GM12873 (cell line): Measurements from ENCODE around the gene ZFP69.

Source experiments
- CTCF ChIP-seq: IDR thresholded peaks from 2 replicates; pipeline ENCODE4 v1.5.1; 2012; ENCODE audit warnings: low read depth, mild to moderate bottlenecking, moderate library complexity, low read length, control low read depth; ENCODE audit not compliant: insufficient read depth; ENCODE audit errors: missing control alignments

The ZFP69 gene

GRCh38 chr1:40476924-40477677 lies at the start of gene ZFP69:
ZFP69 (plus strand) TSS chr1:40477290; CDS start chr1:40479362, 2,072 bp downstream.
- TF ChIP-seq CTCF, result no peak

- no peak for TF ChIP-seq CTCF
Measured at GRCh38 chr1:40431385-40431784, 45.7 kb upstream of the ZFP69 start.

DNA sequence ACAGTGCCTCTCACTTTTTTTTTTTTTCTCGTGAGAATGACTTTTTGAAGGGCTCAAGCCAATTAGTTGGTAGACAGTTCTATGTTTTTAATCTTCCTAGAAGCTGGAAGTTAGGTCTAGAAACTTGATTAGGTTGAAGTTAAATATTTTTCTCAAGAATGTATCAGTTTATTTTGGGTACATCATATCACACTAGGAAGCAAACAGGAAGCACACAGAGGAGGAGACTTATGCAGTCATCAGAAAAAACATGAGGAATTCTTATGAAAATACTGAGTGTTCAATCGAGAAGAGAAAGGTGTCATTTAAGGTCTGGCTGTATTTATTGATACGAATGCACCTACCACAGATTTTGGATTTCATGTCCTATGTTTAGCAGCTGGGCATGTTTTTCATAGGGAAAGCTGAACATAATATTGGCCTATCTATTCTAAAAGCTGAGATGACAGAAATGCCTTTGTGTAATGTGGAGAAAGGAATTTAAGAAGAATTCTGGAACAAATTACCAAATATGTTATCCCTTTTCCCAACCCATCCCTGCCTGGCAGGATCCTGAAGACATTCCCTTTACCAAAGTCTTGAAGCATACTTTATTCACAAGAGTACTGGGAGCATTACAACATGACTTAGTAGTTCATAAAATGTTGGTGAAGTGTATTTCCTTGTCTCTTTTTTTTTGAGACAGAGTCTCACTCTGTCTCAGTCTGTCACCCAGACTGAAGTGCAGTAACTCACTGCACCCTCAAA lies 44.3 kb upstream of the ZFP69 start:
- TF ChIP-seq CTCF, result no peak

DNA sequence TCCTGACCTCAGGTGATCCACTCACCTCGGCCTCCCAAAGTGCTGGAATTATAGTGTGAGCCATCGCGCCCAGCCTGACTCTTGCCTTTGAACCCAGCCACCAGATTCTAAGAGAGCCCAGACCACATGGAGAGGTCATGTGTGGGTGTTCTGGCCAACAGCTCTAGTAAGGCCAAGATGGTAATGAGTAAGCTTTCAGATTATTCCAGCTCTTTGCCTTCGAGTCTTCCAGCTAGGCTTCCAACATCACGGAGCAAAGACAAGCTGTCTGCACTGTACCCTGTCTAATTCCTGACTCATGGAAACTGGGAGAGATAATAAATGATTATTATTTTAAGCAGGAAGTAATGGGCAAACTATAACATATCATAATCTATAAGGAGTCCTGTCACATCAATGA lies 41.6 kb upstream of the ZFP69 start:
- no peak for TF ChIP-seq CTCF

DNA sequence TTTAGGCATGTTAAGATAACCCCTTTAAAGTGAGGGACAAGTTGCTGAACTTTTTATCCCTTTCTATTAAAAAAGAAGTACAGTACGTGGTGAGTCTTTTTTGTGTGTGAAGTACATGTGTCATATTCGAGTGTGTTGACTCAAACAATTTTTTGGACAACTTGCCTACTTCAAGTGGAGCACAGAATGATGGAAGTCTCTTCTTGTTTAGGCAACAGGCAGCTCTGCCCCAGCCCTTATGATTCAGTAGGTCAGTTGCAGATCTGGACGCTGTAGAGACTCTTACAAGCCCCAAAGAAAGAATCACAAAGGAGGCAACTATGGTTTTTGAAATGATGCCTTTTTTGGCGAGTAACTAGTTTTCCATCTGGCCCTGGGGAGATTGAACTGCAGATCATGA lies 41.2 kb upstream of the ZFP69 start:
- TF ChIP-seq CTCF, result no peak

GRCh38 chr1:40438391-40439015 lies 38.6 kb upstream of the ZFP69 start:
- peak; percentile 71 for TF ChIP-seq CTCF

- no peak for TF ChIP-seq CTCF
Measured at GRCh38 chr1:40439247-40439646, 37.8 kb upstream of the ZFP69 start.
